ENCODE results near the gene MAB21L4.

Gene MAB21L4

DNA sequence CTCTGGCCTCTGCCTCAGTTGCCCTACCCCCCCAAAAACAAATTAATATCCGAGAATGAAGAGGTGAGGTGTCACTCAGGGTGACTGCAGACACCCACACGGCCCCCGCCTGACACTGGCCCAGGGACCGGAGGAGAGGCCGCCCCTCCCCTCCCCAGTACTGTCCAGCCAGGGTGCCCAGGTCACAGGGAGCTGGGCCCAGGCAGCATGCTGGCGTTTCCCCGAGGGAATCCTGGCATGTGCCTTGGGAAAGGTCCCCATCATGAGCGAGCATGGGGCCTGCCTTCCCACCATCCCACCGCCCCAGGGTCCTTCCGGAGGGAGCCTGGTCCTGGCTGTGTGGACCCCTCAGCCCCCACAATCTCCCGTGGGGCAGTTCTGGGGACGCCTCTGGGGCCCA lies 3.0 kb downstream of the MAB21L4 start:
- no peak for DNase-seq

DNA sequence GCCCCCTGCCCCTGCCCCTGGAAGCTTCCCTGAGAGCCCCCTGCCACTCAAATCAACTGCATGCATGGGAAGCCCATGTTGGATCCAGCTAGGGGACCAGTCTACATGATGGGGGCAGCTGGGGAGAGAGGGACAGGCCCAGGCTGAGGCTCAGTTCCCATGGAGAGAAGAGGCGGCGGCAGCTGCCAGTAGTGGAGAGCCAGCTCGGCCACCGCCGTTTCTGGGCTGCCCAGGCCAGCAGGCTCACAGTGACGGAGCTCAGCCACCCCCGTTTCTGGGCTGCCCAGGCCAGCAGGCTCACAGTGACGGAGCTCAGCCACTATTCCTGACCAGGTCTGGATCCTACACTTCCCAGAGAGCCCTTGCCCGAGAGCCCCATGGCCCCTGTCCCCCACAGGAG lies 3.6 kb downstream of the MAB21L4 start:
- no peak for DNase-seq

DNA sequence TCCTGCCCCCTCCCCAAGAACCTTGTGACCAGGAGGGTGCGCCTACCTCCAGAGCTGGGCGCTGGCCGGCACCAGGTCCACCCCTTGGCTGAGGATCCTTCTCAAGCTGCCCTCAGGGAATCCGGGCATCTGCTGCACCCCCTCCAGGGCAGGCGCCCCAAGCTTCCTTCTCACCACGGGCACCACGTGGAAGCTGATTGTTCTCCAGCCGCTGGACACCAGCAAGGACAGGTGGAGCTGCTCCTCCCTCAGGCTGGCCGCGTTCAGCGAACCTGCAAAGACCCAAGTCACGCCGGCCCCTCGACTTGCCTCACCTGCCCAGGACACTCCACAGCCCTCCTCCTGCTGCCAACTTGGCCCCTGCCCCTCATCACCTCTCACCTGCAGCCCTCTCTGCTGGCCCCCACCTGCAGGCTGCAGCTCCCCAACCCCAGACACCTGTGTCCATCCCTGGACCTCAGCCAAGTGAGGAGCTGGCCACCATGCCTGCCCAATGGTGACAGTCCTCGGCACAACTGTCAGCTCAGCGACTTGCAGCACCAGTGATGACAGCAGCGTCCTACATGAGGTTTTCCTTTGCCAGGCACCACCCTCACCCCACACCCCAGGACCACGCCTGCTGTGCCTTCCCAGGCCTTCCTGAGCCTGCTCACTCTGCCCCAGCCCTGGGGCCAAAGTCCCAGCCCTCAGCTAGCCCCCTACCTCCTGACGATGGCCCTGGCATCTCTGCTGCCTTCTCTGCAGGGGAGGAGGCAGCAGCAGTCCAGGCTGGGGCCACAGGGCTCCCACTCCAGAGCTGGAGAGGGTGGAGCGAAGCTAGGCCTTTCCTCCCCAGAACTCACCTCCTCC lies 4.2 kb downstream of the MAB21L4 start:
- no peak for DNase-seq

DNA sequence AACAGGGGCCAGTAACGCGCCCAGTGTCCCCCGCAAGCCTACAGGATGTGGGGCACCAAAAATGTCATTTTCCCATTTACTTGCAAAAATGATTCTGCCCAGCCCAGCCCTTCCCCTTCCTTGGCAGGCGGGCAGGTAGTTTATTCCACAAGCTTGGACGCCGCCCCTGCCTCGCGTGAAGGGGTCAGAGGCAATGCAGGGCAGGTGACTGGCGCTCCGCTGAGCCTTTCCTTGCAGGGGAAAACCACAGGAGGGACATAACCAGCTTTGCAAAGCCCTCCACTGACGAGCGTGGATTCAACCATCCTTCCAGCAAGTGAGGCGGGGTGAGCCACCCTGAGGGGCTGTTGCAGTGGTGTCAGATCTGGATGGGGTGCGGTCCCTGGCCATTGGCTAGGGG lies 5.3 kb downstream of the MAB21L4 start:
- no peak for DNase-seq

DNA sequence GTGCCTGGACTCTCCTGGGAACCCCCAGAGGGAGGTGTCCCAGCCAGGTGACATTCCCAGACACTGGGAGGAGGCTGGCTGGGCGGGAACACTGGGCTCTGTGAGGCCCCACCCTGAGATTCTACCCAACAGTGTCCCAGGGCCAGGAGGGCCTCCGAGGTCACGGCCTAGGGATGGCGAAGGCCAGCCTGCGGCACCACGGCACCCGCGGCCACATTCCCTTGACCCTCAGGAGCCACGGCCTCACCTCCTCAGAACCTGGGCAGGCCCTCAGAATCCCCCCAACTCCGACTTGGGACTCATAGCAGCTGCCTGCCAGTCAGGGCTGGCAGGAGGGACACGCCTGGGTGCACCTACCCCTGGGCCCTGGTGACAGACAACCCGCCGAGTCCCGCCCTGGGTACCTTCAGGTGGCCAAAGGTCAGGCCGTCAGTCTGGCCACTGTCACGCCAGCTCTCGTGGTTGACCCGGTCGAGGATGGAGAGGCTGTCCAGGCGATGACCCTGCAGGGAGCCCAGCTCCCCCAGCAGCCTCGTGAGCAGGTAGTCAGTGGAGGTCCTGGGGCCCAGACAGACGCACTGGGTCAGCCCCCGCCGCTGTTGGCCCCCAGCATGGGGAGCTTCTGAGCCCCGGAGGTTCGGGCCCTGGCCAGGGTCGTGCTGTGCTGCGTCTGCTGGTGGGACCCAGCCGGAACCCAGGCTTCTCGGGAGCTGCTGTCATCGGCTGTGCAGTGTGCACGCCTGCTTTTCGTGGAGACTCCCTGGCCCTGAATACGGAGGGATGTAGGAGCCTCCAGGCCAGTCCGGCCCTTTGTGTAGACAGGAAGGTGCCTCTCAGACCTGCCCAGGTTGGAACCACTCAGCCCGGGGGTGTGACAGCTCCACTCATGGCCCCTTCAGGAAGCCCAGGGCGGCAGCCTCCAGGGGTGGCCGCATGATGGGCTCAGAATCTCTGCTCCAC lies 6.1 kb downstream of the MAB21L4 start:
- no peak for DNase-seq

DNA sequence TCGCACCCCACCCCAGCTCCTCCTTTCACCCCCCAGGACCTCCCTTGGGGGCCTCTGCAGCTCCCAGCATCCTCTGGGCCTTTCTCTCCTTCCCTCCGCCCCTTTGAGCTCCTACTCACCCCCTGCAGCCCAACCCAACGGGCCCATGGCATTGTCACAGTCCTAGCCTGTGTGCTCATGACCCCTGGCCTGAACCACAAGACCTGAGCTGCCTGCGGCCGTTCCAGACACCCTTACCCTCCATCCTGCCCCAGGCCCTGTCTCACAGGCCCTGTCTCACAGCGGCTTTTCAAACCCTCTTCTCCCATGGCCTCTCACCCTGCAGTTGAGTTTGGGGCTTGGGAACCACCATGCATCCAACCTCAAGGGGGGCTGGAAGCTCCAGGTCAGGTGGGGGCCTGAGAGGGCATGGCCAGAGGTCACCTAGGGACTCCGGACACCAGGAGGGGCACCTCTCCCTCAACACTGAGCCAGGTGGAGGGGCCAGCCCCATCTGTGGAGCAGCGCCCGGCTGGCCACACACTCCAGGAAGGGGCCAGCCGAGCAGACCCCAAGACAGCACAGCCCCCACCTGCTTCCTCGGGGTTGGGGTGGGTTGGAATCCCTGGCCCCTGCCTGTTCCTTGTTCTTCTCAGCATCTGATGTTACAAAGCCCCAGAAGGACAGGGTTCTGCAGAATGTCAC lies 6.9 kb downstream of the MAB21L4 start:
- DNase-seq = no peak

DNA sequence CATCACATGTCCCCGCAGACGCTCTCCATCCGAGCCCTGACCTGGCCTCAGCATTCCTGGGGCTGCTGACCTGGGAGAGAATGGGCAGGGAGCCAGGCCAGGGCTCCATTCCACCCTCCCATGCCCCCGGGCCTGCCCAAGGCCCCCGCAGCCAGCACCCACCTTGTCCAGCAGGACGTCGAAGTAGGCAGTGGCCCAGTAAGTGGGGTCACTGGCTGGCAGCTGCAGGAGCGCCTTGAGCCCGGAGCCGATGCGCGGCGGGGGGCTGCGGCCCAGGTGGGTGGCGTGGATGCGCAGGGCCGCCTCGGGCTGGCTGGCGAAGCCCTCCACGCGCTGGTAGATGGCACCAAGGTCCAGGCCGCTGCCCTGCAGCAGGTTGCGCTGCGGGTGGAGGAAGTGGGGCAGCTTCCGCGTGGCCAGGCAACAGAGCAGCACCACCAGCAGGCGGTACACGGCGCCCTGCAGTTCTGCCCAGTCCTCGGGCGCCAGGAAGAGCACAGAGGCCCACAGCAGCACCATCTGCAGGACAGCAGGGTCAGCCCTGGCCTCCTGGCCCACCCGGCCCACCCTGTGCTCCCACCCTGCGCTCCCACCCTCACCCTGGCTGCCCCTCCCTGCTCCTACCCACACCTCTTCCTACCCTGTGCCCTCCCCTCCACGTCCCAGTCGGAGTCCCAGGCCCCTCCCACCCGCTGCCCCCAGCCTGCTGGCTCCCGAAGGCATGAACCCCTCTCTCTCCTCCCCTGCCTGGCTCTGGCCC lies 7.6 kb downstream of the MAB21L4 start:
- no peak for DNase-seq

DNA sequence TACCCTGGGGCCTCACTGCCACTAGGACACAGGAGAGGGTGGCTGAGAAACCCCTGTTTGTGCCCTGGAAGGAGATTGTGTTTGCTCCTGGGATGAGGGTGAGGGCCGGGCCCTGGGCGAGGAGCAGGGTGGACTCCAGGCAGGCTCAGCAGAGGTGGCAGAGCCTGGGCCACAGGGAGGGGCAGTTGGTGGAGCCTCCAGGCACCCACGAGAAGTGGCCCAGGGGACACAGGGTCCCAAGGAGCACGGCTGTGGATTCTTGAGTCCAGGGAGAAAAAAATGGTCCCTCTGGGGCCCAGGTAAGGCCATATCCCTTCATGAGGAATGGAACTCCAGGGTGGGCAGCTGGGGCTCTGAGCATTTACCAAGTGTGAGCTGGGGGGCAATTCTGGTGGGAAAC lies 8.3 kb downstream of the MAB21L4 start:
- DNase-seq = no peak

DNA sequence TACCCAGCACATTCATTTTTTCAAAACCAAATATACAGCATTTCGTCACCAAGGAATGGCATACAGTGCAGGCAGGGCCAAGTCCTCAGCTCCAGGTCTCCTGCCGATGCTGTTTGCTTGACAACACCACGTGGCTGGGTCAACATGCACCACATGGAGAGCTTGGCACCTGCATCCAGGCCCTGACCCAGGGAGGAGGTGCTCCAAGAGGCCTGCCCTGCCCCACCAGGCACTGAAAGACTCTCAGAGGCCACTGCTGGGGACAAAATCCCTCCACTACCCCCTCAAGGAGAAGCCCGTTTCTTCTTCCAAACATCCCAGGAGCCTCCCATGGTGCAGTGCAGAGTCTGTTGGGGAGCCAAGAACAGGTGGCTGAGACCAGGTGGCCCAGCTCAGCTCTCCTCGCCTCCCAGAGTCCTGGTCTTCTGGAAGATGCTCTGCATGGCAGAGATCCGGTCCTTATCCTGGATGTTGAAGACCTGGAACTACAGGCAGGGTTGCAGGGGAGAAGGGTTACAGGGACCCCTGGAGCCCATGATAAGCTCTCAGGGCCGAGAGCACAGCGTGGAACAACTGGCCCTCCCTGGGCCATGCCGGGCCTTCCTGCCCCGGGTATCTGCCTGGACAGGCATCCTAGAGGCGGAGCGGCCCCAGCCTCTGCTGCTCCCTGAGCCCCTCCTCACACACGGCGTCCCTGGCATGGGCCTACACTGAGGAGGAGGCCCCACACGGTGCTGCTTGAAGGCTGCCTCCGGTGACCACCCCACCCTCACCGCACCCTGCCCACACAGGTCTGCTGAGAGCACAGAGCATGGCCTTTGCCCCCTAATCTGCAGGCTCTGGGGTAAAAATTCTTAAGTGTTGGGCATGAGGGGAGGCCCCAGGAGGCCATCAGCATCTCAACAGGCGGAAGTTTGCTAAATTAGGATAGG lies 9.0 kb downstream of the MAB21L4 start:
- DNase-seq = no peak

DNA sequence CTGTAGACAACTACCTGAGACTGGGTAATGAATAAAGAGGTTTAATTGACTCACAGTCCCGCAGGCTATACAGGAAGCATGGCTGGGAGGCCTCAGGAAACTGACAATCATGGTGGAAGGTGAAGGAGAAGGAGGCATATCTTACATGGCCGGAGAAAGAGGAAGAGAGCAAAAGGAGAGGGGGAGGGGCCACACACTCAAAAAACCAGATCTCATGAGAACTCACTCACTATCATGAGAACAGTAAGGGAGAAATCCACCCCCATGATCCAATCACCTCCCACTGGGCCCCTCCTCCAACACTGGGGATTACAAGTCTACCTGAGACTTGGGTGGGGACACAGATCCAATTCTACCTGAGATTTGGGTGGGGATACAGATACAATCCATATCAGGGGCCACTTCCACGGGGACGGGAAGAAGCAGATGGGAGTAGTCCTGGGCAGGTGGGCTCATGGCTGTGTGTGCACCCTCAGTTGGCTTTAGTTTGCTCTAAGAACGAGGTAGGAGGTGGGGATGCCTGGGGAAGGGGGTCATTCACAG lies 9.9 kb downstream of the MAB21L4 start:
- DNase-seq = no peak

DNA sequence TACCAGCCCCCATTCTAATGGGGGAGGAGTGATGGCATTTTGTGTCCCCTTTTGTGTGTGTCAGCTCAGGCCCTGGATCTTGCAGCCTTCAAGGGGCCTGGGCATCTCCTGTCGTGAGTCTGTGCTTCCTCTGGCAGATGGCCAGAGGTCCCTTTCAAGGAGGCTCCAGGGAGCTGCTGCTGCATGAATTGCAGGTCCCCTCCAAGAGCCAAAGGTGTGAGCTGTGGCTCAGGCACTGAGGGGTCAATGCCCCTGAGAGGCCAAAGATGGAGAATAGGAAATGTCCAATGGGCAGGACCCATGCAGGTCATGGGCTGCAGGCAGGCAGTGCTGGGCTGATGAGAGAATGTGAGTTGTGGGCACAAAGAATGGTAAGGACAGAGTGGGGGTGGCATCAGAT lies 10.4 kb downstream of the MAB21L4 start:
- no peak for DNase-seq

DNA sequence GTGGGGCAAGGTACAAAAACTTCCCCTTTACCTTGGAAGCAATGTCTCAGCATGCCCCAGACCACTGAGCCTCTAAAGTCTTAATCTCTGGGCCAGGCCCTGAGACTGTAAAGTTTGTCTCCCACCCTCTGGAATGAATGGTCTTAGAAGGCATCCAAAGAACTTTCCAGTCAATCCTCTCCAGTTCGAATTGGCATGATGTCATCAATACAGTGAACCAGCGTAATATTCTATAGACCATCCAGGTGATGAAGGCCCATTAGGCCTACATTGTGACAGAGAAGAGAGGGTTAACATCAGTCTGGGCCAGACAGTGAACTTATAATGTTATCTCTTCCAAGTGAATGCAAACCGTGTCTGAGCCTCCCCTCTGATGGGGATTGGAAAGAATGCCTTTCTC lies 11.2 kb downstream of the MAB21L4 start:
- no peak for DNase-seq

DNA sequence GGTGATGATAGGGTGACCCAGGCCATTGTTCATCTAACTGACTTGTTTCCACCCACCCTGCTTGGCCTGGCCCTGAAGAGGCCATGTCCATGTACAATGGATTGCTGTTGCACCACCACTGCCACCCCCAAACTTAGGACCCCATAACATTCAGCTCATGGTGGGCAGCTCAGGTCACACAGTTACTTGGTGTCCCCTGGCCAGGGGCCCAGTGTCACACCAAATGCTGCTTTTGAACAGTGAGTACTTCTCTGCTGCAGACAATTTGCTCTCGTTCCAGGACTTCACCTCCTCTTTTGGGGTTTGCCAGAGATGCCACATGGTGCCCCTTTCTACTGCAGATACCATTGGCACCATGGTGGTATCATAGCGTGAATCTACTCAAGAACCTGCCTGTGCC lies 11.7 kb downstream of the MAB21L4 start:
- DNase-seq = no peak

DNA sequence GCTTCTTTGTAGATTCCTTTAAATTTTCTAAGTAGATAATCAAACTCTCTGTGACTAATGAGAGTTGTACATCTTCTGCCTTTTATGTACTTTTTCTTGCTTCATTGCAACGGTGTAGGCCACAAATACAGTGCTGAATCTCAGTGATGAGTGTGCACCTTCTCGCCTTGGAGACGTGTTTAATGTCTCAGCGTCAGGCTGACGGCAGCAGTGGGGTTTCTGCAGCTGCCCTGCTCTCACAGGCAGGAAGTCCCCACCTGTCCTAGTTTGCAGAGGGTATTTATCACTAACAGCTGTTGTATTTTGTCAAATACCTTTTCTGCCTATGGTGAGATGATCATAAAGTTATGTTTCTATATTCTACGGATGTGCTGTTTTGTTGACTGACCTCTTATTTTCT lies 14.0 kb downstream of the MAB21L4 start:
- no peak for DNase-seq

DNA sequence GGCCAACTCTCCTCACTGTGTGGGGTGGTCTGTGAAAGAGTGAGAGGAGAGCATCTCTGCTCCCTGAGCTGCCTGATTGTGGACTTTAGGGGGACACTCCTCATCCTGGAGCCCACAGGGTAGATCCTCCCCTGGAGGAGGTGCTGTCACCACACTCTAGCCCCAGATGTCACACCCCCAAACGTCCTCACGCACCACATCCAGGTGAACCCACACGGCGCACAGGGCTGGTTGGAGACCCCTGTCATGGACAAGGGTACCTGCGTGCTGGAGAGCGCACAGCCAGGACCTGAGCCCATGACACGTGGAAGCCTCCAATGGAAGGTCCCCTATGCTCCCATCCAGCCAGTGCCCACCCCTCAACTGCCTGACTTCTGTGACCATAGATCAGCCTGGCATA lies 16.9 kb downstream of the MAB21L4 start:
- no peak for DNase-seq

DNA sequence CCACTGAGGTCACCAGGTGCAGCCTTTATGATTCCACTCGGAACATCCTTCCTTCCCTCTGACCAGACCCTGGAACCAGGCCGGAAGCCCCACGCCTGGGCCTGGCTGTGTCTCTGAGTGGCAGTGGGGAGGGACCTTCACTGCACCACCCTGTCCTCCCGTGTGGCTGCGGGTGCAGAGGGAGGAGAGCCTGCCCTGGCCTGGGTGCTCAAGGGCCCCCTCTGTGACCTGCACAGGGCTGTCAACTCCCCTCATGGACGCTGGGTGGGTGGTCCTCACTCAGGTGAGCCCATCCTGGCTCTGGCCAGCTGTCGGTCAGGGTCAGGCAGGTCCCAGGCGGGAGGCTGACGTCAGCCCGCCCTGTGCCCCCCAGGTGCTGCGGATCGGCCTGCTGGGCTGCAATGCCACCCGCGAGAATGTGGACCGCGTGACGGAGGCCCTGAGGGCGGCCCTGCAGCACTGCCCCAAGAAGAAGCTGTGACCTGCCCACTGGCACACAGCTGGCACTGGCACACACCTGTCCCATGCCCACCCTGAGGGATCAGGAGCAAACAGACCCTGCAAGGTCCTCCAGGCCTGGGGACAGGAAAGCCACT lies 17.5 kb downstream of the MAB21L4 start:
- DNase-seq = no peak

DNA sequence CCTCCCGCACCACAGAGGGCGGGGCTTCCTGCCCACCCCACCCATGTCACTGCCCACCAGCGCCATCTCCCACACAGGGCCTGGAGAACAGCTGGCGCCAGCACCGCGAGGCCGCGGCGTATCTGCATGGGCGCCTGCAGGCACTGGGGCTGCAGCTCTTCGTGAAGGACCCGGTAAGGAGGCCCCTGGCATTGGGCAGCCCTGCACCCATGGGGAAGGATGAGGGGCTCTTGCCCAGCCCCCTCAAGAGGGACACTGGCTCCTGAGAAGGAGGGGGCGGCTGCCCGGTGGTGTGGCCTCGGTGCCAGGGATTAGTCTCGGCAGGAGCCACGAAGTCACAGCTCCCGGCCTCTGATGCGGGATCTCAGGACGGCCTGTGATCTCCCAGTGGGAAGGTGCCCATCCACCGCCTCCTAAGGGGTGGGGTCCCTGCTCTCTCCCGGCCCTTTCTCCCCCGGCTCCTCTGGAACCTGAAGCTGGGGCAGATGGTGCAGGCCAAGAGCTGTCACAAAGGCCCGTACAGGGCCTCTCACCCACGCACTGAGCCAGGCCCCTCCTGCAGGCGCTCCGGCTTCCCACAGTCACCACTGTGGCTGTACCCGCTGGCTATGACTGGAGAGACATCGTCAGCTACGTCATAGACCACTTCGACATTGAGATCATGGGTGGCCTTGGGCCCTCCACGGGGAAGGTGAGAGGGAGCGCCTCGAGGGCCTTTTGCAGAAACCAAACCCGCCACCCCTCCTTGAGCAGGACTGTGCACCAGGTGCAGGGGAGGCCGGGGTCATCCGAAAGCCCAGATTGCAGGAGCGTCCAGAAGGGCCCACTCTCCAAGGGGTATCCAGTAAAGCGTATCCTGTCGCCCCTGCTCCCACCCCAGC lies 18.3 kb downstream of the MAB21L4 start:
- DNase-seq = no peak

DNA sequence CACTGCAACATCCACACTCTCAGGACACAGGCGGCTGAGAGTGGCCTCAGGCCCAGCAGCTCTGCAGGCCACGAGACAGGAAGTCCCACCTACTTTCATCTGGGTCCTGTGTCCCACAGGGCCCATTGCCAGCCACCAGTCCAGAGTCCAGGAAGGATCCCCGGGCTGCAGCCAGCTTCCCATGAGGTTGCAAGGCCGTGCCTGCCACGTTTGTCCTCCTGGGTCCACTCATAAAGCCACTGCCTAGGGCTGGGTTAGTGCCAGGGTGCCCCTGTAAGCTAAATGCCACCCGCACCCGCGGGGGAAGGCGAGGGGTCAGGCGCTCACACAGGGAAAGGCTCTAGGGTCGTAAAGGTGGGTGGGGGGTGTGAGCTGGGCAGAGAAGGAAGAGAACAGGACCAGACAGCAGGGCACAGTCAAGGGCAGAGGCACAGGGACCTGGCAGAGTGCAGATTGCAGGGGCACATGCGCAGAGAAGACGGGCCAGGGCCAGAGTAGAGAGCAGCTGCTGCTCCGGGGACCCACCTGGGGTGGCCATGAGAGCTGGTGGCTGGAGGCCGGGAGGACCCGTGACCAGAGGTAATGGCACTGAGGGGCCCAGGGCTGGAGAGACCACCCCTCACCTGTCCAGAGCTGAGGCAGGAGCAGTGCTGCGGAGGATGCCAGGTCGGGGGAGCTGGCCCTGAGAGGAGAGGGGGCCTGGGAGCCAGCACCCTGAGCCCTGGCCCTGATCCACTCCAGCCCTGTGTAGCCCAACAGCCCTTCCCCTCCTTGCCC lies 19.3 kb downstream of the MAB21L4 start:
- DNase-seq = no peak

DNA sequence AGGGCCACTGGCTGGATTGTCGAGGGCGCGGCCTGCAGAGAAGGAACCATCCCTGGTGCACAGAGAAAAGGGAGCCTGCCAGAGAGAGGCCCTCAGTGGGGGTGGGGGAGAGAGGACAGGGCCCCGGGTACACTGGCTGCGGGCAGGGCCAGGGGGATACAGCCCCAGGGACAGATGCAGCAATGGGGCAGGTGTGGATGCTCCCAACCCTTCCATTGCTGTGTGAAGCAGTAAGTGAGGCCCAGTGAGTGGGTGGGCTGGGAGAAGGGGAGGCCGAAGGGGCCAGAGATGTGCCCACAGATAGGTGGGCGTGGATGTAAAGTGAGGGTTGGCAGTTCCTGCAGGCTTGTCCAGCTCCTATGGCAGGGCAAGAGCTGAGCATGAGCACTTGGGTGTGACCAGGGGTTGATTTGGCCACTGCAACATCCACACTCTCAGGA lies 19.9 kb downstream of the MAB21L4 start:
- no peak for DNase-seq
